Central memory CD8-positive, alpha-beta T cell (primary cell): ENCODE measurements around the gene DNASE2B.

ENCODE experiments used
- ATAC-seq: fragments of 150-1000 bp; cut with Tn5 transposase; replicated peaks from 2 replicates; pipeline ENCODE4 v1.10.0; 2022; ENCODE audit warnings: mild to moderate bottlenecking, moderate FRiP score, moderate number of reproducible peaks; ENCODE audit not compliant: poor library complexity, severe bottlenecking; ENCODE audit errors: extremely low read depth
- DNase-seq, 2 donors: peaks; one replicate each; pipeline ENCODE4 v3.0.0; 2021; ENCODE audit warnings: low spot score in 2 of 2
- H3K27ac Mint-ChIP-seq: one replicate; pipeline ENCODE4 v1.8.0; 2022; ENCODE audit warnings: low read depth, mild to moderate bottlenecking, moderate library complexity, mixed read lengths
- H3K27me3 Mint-ChIP-seq: one replicate; pipeline ENCODE4 v1.8.0; 2022; ENCODE audit warnings: mixed read lengths
- H3K36me3 Mint-ChIP-seq: one replicate; pipeline ENCODE4 v1.8.0; 2022; ENCODE audit warnings: mild to moderate bottlenecking, moderate library complexity, mixed read lengths; ENCODE audit not compliant: insufficient read depth
- H3K4me1 Mint-ChIP-seq: one replicate; pipeline ENCODE4 v1.8.0; 2022; ENCODE audit warnings: mixed read lengths
- H3K4me3 Mint-ChIP-seq: one replicate; pipeline ENCODE4 v1.8.0; 2022; ENCODE audit warnings: mild to moderate bottlenecking, moderate library complexity, mixed read lengths
- H3K9me3 Mint-ChIP-seq: one replicate; pipeline ENCODE4 v1.8.0; 2022; ENCODE audit warnings: mixed read lengths

DNASE2B gene

GRCh38 chr1:84363622-84364021 lies 34.7 kb upstream of the DNASE2B start:
- Mint-ChIP-seq H3K36me3 (no peaks in the 10 kb centered on the region), H3K4me3 (no peak overlapping the region), H3K27ac (no peak overlapping the region), H3K4me1 (peaks cover 8% of the 10 kb centered on the region), H3K27me3 (no peaks in the 10 kb centered on the region), H3K9me3 (no peaks in the 10 kb centered on the region)
- DNase-seq (no peak), ATAC-seq (no peak)

DNA sequence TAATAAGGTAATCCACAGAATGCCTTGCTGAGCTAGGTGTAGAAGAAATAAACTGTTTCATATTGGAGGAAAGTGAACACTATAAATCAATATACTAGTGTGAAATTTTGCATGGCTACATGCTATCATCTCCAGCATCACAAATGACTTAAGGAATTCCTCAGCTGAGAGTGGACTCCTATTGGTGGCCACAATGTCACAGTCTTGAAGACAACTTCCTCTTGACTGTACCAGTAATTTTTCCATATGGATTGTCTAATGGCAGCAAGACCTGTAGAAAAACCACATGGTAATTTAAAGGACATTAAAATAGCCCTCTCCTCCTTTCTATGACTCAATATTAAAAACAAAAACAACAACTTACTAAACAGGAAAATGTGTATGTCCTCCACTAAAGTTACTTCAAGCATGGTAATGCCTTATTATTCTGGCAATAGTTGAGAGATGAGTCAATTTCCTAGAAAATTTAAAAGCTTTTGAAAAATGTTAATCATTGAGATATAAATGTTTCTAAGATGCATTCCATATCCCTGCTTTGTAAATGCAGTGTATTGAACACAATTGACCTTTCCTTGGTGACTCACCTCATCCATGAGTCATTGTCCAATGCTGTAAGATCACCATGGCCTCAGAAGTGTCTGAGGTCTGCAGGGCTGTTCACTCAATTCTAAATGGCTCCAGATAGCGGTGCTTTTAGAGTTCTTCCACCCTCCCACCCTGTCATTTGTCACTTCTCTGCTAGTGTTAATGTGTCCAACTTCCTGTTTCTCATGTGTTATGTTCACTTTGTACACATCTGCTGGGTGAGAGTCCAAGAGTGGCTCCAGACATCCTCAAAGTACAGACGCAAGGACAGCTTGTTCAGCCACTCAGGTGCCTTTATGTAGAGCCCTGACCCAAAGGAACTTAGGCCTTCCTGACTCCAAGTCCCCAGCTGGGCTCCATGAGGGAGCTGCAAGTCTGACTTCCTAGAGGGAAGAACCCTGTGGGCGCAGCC lies 32.8 kb upstream of the DNASE2B start:
- H3K27ac Mint-ChIP-seq, result no peak overlapping the region
- DNase-seq (no peak), ATAC-seq (peak; percentile 56)
- H3K36me3 Mint-ChIP-seq, result no peaks in the 10 kb centered on the region
- H3K27me3 Mint-ChIP-seq, result no peaks in the 10 kb centered on the region
- H3K4me3 Mint-ChIP-seq, result no peak overlapping the region
- H3K9me3 Mint-ChIP-seq, result no peaks in the 10 kb centered on the region
- peaks cover 8% of the 10 kb centered on the region for H3K4me1 Mint-ChIP-seq

DNA sequence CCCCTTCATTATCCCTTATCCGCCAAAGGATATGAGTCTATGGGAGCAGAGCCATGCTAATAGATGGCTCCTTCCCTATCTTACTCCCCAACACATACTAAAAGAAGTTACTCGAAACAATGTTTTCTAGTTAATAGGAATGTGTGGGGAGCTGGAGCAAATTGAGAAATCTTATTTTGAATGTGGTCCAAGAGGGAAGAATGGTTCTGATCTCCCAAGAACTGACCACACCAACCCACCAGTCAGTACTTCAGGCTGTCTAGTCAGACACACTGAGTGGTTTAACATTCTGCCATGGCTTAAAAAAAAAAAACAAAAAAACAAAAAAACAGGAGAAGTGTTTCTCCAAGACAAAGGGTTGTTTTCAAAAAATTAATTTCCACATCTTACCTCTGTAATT lies 31.5 kb upstream of the DNASE2B start:
- Mint-ChIP-seq H3K27ac (no peak overlapping the region), H3K4me3 (no peak overlapping the region), H3K27me3 (no peaks in the 10 kb centered on the region), H3K9me3 (no peaks in the 10 kb centered on the region), H3K4me1 (peaks cover 8% of the 10 kb centered on the region), H3K36me3 (no peaks in the 10 kb centered on the region)
- ATAC-seq (no peak), DNase-seq (no peak)

GRCh38 chr1:84367219-84367618 lies 31.1 kb upstream of the DNASE2B start:
- peaks cover 8% of the 10 kb centered on the region for H3K4me1 Mint-ChIP-seq
- no peak overlapping the region for H3K4me3 Mint-ChIP-seq
- DNase-seq, result no peak
- H3K36me3 Mint-ChIP-seq, result no peaks in the 10 kb centered on the region
- H3K27ac Mint-ChIP-seq, result no peak overlapping the region
- no peak for ATAC-seq
- no peaks in the 10 kb centered on the region for H3K27me3 Mint-ChIP-seq
- no peaks in the 10 kb centered on the region for H3K9me3 Mint-ChIP-seq

DNA sequence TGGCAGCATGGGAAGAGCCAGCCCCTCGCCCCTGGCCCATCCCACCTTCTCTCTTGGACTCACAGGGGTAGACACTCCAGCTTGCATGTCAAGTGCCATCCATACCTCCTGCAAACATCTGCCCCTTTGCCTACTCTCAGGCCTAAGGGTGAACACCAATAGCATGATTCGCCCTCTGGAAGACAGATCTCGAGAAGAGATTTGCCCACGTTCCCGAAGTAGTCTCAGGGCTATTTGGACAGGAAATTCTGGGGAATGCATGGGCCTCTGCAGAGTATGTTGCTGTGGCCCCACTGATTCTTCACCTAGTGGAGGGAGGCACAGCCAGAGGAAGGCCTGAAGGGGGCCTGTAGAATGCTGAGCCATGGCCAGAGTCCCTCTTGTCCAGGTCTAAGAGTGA lies 29.8 kb upstream of the DNASE2B start:
- no peak overlapping the region for H3K27ac Mint-ChIP-seq
- no peak overlapping the region for H3K4me3 Mint-ChIP-seq
- no peaks in the 10 kb centered on the region for H3K27me3 Mint-ChIP-seq
- DNase-seq (no peak), ATAC-seq (no peak)
- no peaks in the 10 kb centered on the region for H3K36me3 Mint-ChIP-seq
- no peaks in the 10 kb centered on the region for H3K9me3 Mint-ChIP-seq
- H3K4me1 Mint-ChIP-seq, result peaks cover 8% of the 10 kb centered on the region

- no peaks in the 10 kb centered on the region for H3K36me3 Mint-ChIP-seq
- no peak overlapping the region for H3K4me3 Mint-ChIP-seq
- no peaks in the 10 kb centered on the region for H3K9me3 Mint-ChIP-seq
- no peak overlapping the region for H3K27ac Mint-ChIP-seq
- H3K27me3 Mint-ChIP-seq, result no peaks in the 10 kb centered on the region
- H3K4me1 Mint-ChIP-seq, result peaks cover 8% of the 10 kb centered on the region
- DNase-seq (no peak), ATAC-seq (no peak)
Measured at GRCh38 chr1:84370266-84370665, 28.0 kb upstream of the DNASE2B start.

DNA sequence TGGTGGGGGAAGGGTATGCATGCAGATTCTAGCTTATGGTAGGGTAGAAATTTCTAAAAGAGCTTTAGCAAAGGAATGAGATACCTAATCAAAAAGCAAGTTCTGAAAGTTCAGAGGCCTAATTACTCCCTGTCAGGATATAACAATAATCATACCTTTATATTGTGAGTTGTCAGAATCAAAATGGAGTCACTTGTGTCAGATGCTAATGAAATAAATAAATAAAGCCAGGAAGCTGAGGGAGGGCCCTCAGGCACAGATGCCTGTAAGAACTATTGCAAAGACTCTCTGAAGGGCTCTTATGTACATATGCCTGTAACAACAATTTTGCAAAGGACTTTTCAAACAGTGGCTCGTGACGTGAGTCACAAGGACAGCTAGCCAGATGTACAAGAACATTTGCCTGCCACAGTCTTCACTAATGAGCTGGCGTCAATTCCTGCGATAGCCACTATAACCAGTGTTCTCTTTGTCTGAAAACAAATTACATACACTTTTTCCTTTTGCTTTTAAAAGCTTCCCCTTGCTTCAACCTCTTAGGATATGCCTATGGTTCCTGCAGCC lies 27.4 kb upstream of the DNASE2B start:
- no peak for DNase-seq
- no peak overlapping the region for H3K27ac Mint-ChIP-seq
- H3K9me3 Mint-ChIP-seq, result no peaks in the 10 kb centered on the region
- peaks cover 2% of the 10 kb centered on the region for H3K4me1 Mint-ChIP-seq
- H3K4me3 Mint-ChIP-seq, result no peak overlapping the region
- H3K36me3 Mint-ChIP-seq, result no peaks in the 10 kb centered on the region
- no peak for ATAC-seq
- no peaks in the 10 kb centered on the region for H3K27me3 Mint-ChIP-seq

GRCh38 chr1:84373436-84374141 lies 24.7 kb upstream of the DNASE2B start:
- DNase-seq (no peak), ATAC-seq (no peak)
- H3K9me3 Mint-ChIP-seq, result no peaks in the 10 kb centered on the region
- no peaks in the 10 kb centered on the region for H3K4me1 Mint-ChIP-seq
- H3K36me3 Mint-ChIP-seq, result no peaks in the 10 kb centered on the region
- no peak overlapping the region for H3K4me3 Mint-ChIP-seq
- H3K27ac Mint-ChIP-seq, result no peak overlapping the region
- H3K27me3 Mint-ChIP-seq, result no peaks in the 10 kb centered on the region

DNA sequence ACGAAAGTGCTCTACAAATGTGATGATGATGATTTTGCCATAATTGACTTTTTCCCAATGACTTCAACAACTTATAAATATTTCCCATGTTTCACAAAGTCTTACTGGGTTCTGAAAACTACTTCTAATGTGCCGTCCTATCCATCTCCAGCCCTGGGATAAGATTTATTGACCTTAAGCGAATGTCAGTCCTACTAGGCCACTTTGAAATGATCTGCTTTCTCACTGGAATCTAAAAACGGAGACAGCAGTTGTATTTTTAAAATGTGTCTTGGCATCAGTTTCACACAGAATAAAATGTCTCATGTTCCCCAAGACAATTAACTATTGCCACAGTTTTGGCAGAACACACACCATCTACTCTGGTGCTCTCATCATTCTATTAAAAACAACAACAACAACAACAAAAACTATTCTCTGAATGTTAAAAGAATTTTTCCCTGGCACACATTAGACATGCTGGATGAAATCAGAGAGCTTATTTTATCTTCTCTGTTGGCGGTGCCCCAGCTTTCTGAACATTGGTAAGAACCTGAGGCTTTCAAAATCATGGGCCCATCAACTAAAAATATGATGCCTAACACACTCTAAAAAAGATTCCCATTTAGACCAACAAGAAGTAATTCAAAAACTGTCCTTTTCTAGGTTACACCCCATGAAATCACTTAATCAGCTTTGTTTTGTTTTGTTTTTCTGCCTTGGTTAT lies 23.1 kb upstream of the DNASE2B start:
- no peaks in the 10 kb centered on the region for H3K27me3 Mint-ChIP-seq
- no peaks in the 10 kb centered on the region for H3K36me3 Mint-ChIP-seq
- no peak overlapping the region for H3K27ac Mint-ChIP-seq

DNA sequence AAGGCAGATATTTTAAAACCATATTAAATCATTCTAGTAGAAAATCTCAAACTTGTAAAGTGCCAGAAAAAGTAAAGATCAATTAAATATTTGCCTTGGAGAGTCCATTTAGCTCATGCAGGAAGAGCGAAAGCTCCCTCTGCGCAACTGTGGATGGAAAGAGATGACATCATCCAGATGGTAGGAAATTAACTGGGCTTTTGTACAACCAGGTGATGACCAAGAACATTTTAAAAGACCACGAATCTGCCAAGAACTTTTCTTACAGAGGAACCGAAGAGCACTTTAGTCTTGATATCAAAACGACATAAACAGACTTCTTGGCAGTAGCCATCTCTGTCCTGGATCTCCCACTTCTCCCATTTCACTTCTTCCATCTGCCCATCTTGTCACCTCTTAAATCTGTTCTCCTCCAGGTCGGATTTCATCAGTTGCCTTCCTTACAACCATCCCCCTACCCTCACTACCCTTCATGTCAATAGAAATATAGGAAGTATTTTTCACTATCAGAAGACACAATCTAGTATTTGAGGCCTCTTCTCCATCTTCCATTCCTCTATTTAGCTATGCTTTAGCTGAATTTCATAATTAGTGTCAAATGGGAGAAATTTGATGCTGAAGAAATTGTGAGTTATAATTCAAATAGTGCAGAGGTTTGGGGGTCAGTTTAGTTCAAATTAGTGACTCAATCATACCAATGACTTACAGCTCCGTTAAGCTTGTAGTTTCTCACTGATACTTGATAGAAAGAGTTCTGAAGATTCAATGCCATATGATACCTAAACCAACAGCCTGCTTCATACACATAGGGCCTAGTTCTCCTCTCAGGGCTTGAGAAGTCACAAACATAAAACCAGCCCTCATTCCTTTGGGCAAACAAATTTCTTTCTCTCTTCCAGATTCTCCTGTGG lies 22.0 kb upstream of the DNASE2B start:
- no peaks in the 10 kb centered on the region for H3K9me3 Mint-ChIP-seq
- no peaks in the 10 kb centered on the region for H3K4me1 Mint-ChIP-seq
- no peaks in the 10 kb centered on the region for H3K27me3 Mint-ChIP-seq
- DNase-seq (no peak), ATAC-seq (no peak)
- H3K27ac Mint-ChIP-seq, result no peak overlapping the region
- H3K36me3 Mint-ChIP-seq, result no peaks in the 10 kb centered on the region
- H3K4me3 Mint-ChIP-seq, result no peak overlapping the region

More for the DNA sequence above, 23.1 kb upstream of the DNASE2B start:
- no peaks in the 10 kb centered on the region for H3K4me1 Mint-ChIP-seq
- no peak for DNase-seq
- ATAC-seq, result no peak
- H3K9me3 Mint-ChIP-seq, result no peaks in the 10 kb centered on the region
- no peak overlapping the region for H3K4me3 Mint-ChIP-seq

GRCh38 chr1:84377480-84378095 lies 20.7 kb upstream of the DNASE2B start:
- DNase-seq (no peak), ATAC-seq (no peak)
- Mint-ChIP-seq H3K27ac (no peak overlapping the region), H3K4me1 (no peaks in the 10 kb centered on the region), H3K4me3 (no peak overlapping the region), H3K9me3 (no peaks in the 10 kb centered on the region), H3K27me3 (peaks cover 3% of the 10 kb centered on the region), H3K36me3 (no peaks in the 10 kb centered on the region)
